Activated CD8-positive, alpha-beta T cell treated with anti-CD3 and anti-CD28 coated beads, Interleukin-2, amount 10 ng/mL, durations not matched to agents 7 days and 5 days (primary cell): ENCODE results near the gene HPF1. TPM values are rescaled to one million over a fixed set of nuclear protein-coding genes. Genes with fewer than 3 reads are reported as not detected.

Experiments used
- ATAC-seq: fragments of 150-1000 bp; cut with Tn5 transposase; one replicate; pipeline ENCODE4 v1.10.0; 2021; ENCODE audit warnings: moderate library complexity
- CTCF ChIA-PET: fragments of 350-600 bp; sonication (Branson Sonifier 250); formaldehyde crosslinking; loops from one replicate; lab custom pipeline; 2021; ENCODE audit warnings: antibody characterized with exemption; lab: Charles Lee
- POLR2A ChIA-PET: fragments of 350-600 bp; sonication (Branson Sonifier 250); formaldehyde crosslinking; loops from one replicate; lab custom pipeline; 2021; ENCODE audit warnings: antibody characterized with exemption; lab: Charles Lee
- DNase-seq: peaks from one replicate; pipeline ENCODE4 v3.0.0-alpha.2; 2020
- H3K27ac Mint-ChIP-seq: one replicate; pipeline ENCODE4 v1.8.0; 2021; ENCODE audit warnings: mild to moderate bottlenecking, mixed read lengths
- H3K27me3 Mint-ChIP-seq: one replicate; pipeline ENCODE4 v1.8.0; 2021; ENCODE audit warnings: low read depth, mixed read lengths
- H3K36me3 Mint-ChIP-seq: one replicate; pipeline ENCODE4 v1.8.0; 2021; ENCODE audit warnings: low read depth, mixed read lengths
- H3K4me1 Mint-ChIP-seq: one replicate; pipeline ENCODE4 v1.8.0; 2021; ENCODE audit warnings: low read depth, mixed read lengths
- H3K4me3 Mint-ChIP-seq: one replicate; pipeline ENCODE4 v1.8.0; 2021; ENCODE audit warnings: mild to moderate bottlenecking, mixed read lengths
- H3K9me3 Mint-ChIP-seq: one replicate; pipeline ENCODE4 v1.8.0; 2022; ENCODE audit warnings: mixed read lengths; ENCODE audit not compliant: insufficient read depth
- total RNA-seq, 2 experiments: library from RNA; stranded (reverse); gene quantifications; one replicate each; pipeline ENCODE4 v1.2.3, GENCODE V29; 2021

HPF1 gene
- total RNA-seq, 2 experiments from 2014 or later = 16.4 to 17.4 TPM

- Mint-ChIP-seq H3K27ac (no peak overlapping the region), H3K27me3 (no peaks in the 10 kb centered on the region), H3K4me3 (no peak overlapping the region), H3K4me1 (no peaks in the 10 kb centered on the region), H3K9me3 (no peaks in the 10 kb centered on the region), H3K36me3 (peaks cover 28% of the 10 kb centered on the region)
- ATAC-seq (no peak), DNase-seq (no peak)
- ChIA-PET POLR2A (no interaction called here), CTCF (no interaction called here)
These were observed 75.2 kb downstream of the HPF1 start for GRCh38 chr4:169682372-169683047.

Other genes starting within 250 kb of the HPF1 start
- 10 to 100 TPM; 15.7 to 16.7 TPM for gene NEK1, start 145.4 kb downstream of the HPF1 start, total RNA-seq
- gene CLCN3, start 137.4 kb downstream of the HPF1 start, total RNA-seq = 10 to 100 TPM; 23.4 to 25.2 TPM